K562 (cell line): ENCODE measurements around the gene ERLIN1. TPM values are rescaled to one million over a fixed set of nuclear protein-coding genes. Genes with fewer than 3 reads are reported as not detected.
A peak's percentile ranks its signal among the peaks of the same experiment; 100 is the strongest.

Experiments used
- ATAC-seq: fragments of 200-7000 bp; cut with Tn5 transposase; 3 replicates; pipeline ENCODE4 v1.9.1; 2020; ENCODE audit warnings: moderate library complexity
- BruUV-seq: library from RNA; stranded (reverse); fragments of 400-500 nt; replicated peaks from 2 replicates; lab custom pipeline; 2021; lab: Mats Ljungman, UMichigan
- CTCF ChIA-PET: fragments of 300-600 bp; formaldehyde crosslinking; extraction: SDS; loops from one replicate; lab custom pipeline; 2021; ENCODE audit warnings: low intra/inter-chr PET ratio; lab: Yijun Ruan, JAX
- POLR2A ChIA-PET: fragments of 300-600, 350-650 bp; sonication (Branson Sonifier 250); formaldehyde crosslinking; extraction: SDS; loops from one replicate; lab custom pipeline; 2021; ENCODE audit warnings: antibody characterized with exemption, inconsistent platforms; lab: Yijun Ruan, JAX
- DNase-seq, 4 experiments: peaks; one replicate each; pipeline versions ENCODE4 v3.0.0 to v3.0.0-alpha.2; 2011 to 2018; ENCODE audit warnings: low spot score in 3 of 4, mixed read lengths in 3 of 4; ENCODE audit errors: extremely low read depth in 1 of 4
- FAIRE-seq: peaks from 2 replicates; lab custom pipeline; 2011; peaks lifted over from hg19 to GRCh38; lab: Jason Lieb, UNC
- H2AFZ ChIP-seq: 2 replicates; pipeline ENCODE4 v1.6.0; 2011; ENCODE audit warnings: low read depth, low read length, control low read depth, inconsistent platforms
- H3K27ac ChIP-seq: fragments of 200-600 bp; 3 replicates; pipeline ENCODE4 v1.8.0; 2011; ENCODE audit warnings: low read depth, mild to moderate bottlenecking, control low read depth, inconsistent platforms, low read length, moderate library complexity, mixed read lengths; ENCODE audit errors: extremely low read depth
- H3K27me3 ChIP-seq, 2 experiments: fragments of 300-600 bp in 1 of 2; 2 replicates in 1 of 2; 3 replicates in 1 of 2; pipeline versions ENCODE4 v1.6.0 to v1.8.0; 2011; ENCODE audit warnings: inconsistent platforms in 2 of 2, low read length in 2 of 2, mild to moderate bottlenecking in 1 of 2, mixed read lengths in 1 of 2, moderate library complexity in 1 of 2; ENCODE audit not compliant: control insufficient read depth in 2 of 2, insufficient read depth in 2 of 2
- H3K36me3 ChIP-seq: fragments of 300-600 bp; 3 replicates; pipeline ENCODE4 v1.8.0; 2011; ENCODE audit warnings: mild to moderate bottlenecking, low read length, inconsistent platforms; ENCODE audit not compliant: control insufficient read depth, insufficient read depth
- H3K4me1 ChIP-seq, 2 experiments: fragments of 200-600 bp in 1 of 2; replicated peaks in 1 of 2; 2 replicates in 1 of 2; 3 replicates in 1 of 2; pipeline versions ENCODE4 v1.5.1 to v1.8.0; 2011; ENCODE audit warnings: inconsistent platforms in 2 of 2, low read length in 2 of 2, mild to moderate bottlenecking in 1 of 2, mixed read lengths in 1 of 2, moderate library complexity in 1 of 2; ENCODE audit not compliant: control insufficient read depth in 2 of 2, insufficient read depth in 2 of 2
- H3K4me2 ChIP-seq: 2 replicates; pipeline ENCODE4 v1.6.1; 2011; ENCODE audit warnings: low read length, control low read depth, inconsistent platforms, mixed read lengths; ENCODE audit not compliant: insufficient read depth
- H3K4me3 ChIP-seq: fragments of 200-600 bp; sonication (generic), shearing (Covaris generic); 2 replicates; pipeline ENCODE4 v1.5.1; 2016; ENCODE audit warnings: control low read depth, inconsistent platforms
- H3K79me2 ChIP-seq: fragments of 200-600 bp; 3 replicates; pipeline ENCODE4 v1.8.0; 2011; ENCODE audit warnings: low read length, inconsistent platforms; ENCODE audit not compliant: control insufficient read depth, insufficient read depth
- H3K9ac ChIP-seq, 2 experiments: 2 replicates each; pipeline versions ENCODE4 v1.6.0 to v1.6.1; 2011; ENCODE audit warnings: low read depth in 2 of 2, low read length in 2 of 2, control low read depth in 1 of 2, inconsistent platforms in 1 of 2, mild to moderate bottlenecking in 1 of 2, mixed read lengths in 1 of 2; ENCODE audit not compliant: insufficient read depth in 1 of 2
- H3K9me1 ChIP-seq: one replicate; pipeline ENCODE4 v1.6.0; 2011; ENCODE audit warnings: inconsistent platforms, mild to moderate bottlenecking, low read length, moderate library complexity; ENCODE audit not compliant: control insufficient read depth, insufficient read depth
- H3K9me3 ChIP-seq: replicated peaks from 2 replicates; pipeline ENCODE4 v1.5.1; 2011; ENCODE audit warnings: low read depth, low read length, inconsistent platforms; ENCODE audit not compliant: control insufficient read depth, insufficient read depth
- H4K20me1 ChIP-seq: replicated peaks from 2 replicates; pipeline ENCODE4 v1.6.1; 2011; ENCODE audit warnings: low read length, inconsistent platforms, mixed read lengths; ENCODE audit not compliant: control insufficient read depth, insufficient read depth
- CEBPB ChIP-seq: fragments of 450-650 bp; IDR thresholded peaks from 2 replicates; pipeline ENCODE4 v1.6.1; 2016; ENCODE audit warnings: missing genetic modification characterization, missing compliant biosample characterization
- EZH2 ChIP-seq: IDR thresholded peaks from 2 replicates; pipeline ENCODE4 v1.6.1; 2012; ENCODE audit warnings: low read depth, mild to moderate bottlenecking, inconsistent platforms, low read length, borderline replicate concordance
- FOXO4 ChIP-seq: fragments of 450-650 bp; formaldehyde crosslinking; IDR thresholded peaks from 2 replicates; pipeline ENCODE4 v1.4.0; 2020; ENCODE audit warnings: mild to moderate bottlenecking, moderate library complexity
- ZNF785 ChIP-seq: fragments of 250-450 bp; sonication (Bioruptor Pico); IDR thresholded peaks from 2 replicates; pipeline ENCODE4 v1.4.0; 2020; ENCODE audit warnings: mild to moderate bottlenecking
- WGBS: fragments of 100-300 bp; shearing (Covaris generic); methylation state at CpG from one replicate; pipeline ENCODE4 v1.1.6; 2016; ENCODE audit warnings: low coverage, mixed read lengths; ENCODE audit not compliant: insufficient coverage; ENCODE audit errors: missing lambda C conversion rate; 5-methylcytosine and 5-hydroxymethylcytosine counted together
- in situ Hi-C: fragments of 300-500 bp; cut with MboI; formaldehyde crosslinking; loops from 4 replicates; pipeline ENCODE4 v1.15.0; 2018; ENCODE audit warnings: inconsistent platforms, mixed read lengths
- intact Hi-C: fragments of 100-400 bp; cut with micrococcal nuclease; formaldehyde crosslinking; loops from 2 replicates; pipeline ENCODE4 v1.14.2; 2022
- polyA plus RNA-seq, 8 experiments: library from polyadenylated mRNA; depleted of rRNA in 4 of 8; stranded (reverse) in 5 of 8; unstranded in 3 of 8; fragments of >200 nt; fragmentation: Nextera tagmentation in 2 of 8; fragmentation: Illumina TruSeq in 1 of 8; extraction: Ambion mirVana in 2 of 8; extraction: Trizol in 1 of 8; gene quantifications; 2 replicates each; pipeline versions ENCODE4 v1.2.1 to v1.2.3, GENCODE V29; 2011 to 2014; ENCODE audit warnings: inconsistent platforms in 1 of 8, missing spikeins in 1 of 8
- total RNA-seq, 7 experiments: library from RNA; depleted of rRNA in 6 of 7; stranded (reverse); fragments of >200 nt in 6 of 7; fragmentation: Illumina TruSeq in 2 of 7; extraction: Trizol in 2 of 7; gene quantifications; 2 replicates each; pipeline versions ENCODE4 v1.2.1 to v1.2.3, GENCODE V29; 2011 to 2021; ENCODE audit warnings: low replicate concordance in 1 of 7
- TF ChIP-seq, protein P1 (sequence below), 3 experiments: IDR thresholded peaks in 2 of 3; conservative IDR thresholded peaks in 1 of 3; 2 replicates each; pipeline ENCODE4 v1.5.1; 2011 to 2012; ENCODE audit warnings: low read length in 3 of 3, mild to moderate bottlenecking in 3 of 3, control low read depth in 2 of 3, improper control_type of control experiment in 1 of 3, inconsistent platforms in 1 of 3, low read depth in 1 of 3, mixed read lengths in 1 of 3, moderate library complexity in 1 of 3; ENCODE audit not compliant: insufficient read depth in 2 of 3
- TF ChIP-seq, protein P2 (sequence below): fragments of 250-450 bp; sonication (Bioruptor Pico); IDR thresholded peaks from 2 replicates; pipeline ENCODE4 v1.4.0; 2020; ENCODE audit warnings: mild to moderate bottlenecking

ERLIN1 gene
- total and polyA plus RNA-seq, 9 of the 15 experiments (the other 6 are each of a cell fraction or from before 2014, with no cell fraction given): 9.8 to 26.8 (median 15.5) TPM

GRCh38 chr10:100124097-100124496 is 61.7 kb downstream of the ERLIN1 start:
- DNase-seq (no peak), ATAC-seq (no peak), FAIRE-seq (no peak)
- Histone ChIP-seq H3K79me2 (no peaks in the 10 kb centered on the region), H3K4me1 (0 out of 5 replicates have a peak, but pooled peaks cover 0 to 2% of the 10 kb centered on the region in 2 experiments), H2AFZ (no peak overlapping the region), H3K36me3 (no peaks in the 10 kb centered on the region), H3K9ac (no peak overlapping the region), H3K4me2 (no peak overlapping the region), H3K4me3 (no peak overlapping the region), H3K9me1 (no peaks in the 10 kb centered on the region), H3K9me3 (no peaks in the 10 kb centered on the region), H3K27ac (no peak overlapping the region), H4K20me1 (no peaks in the 10 kb centered on the region), H3K27me3 (no peaks in the 10 kb centered on the region; a peak in 1 of 5 replicates)
- 33% methylated on average over 3 of the region's 4 CpGs for WGBS
- TF ChIP-seq CEBPB (tag) (0 out of 2 replicates have a peak, but pooled peaks have one; percentile 10), EZH2 (no peak), ZNF785 (no peak), FOXO4 (CRISPR knock-in tag) (no peak)
- TF ChIP-seq, protein P1, sequence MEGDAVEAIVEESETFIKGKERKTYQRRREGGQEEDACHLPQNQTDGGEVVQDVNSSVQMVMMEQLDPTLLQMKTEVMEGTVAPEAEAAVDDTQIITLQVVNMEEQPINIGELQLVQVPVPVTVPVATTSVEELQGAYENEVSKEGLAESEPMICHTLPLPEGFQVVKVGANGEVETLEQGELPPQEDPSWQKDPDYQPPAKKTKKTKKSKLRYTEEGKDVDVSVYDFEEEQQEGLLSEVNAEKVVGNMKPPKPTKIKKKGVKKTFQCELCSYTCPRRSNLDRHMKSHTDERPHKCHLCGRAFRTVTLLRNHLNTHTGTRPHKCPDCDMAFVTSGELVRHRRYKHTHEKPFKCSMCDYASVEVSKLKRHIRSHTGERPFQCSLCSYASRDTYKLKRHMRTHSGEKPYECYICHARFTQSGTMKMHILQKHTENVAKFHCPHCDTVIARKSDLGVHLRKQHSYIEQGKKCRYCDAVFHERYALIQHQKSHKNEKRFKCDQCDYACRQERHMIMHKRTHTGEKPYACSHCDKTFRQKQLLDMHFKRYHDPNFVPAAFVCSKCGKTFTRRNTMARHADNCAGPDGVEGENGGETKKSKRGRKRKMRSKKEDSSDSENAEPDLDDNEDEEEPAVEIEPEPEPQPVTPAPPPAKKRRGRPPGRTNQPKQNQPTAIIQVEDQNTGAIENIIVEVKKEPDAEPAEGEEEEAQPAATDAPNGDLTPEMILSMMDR (IDR thresholded peaks at IDR 0.05 in 2 of 3, conservative IDR thresholded peaks at IDR 0.05 in 1 of 3; ENCODE audit: insufficient read depth in 2 of 3, low read depth in 1 of 3, low read length in 3 of 3): no peak
- TF ChIP-seq, protein P2, sequence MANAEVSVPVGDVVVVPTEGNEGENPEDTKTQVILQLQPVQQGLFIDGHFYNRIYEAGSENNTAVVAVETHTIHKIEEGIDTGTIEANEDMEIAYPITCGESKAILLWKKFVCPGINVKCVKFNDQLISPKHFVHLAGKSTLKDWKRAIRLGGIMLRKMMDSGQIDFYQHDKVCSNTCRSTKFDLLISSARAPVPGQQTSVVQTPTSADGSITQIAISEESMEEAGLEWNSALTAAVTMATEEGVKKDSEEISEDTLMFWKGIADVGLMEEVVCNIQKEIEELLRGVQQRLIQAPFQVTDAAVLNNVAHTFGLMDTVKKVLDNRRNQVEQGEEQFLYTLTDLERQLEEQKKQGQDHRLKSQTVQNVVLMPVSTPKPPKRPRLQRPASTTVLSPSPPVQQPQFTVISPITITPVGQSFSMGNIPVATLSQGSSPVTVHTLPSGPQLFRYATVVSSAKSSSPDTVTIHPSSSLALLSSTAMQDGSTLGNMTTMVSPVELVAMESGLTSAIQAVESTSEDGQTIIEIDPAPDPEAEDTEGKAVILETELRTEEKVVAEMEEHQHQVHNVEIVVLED (CRISPR knock-in tag): no peak
- in situ Hi-C loops (no loop called here), intact Hi-C loops (no loop called here)
- POLR2A ChIA-PET: no interaction called here
- CTCF ChIA-PET: no interaction called here
- no TSS peak for BruUV-seq
